ENCODE results near the gene ACRV1. TPM values are rescaled to one million over a fixed set of nuclear protein-coding genes. Genes with fewer than 3 reads are reported as not detected.

Gene ACRV1
- polyA plus RNA-seq, 1 of the 3 experiments (the other 2 are of a cell fraction) = not detected

DNA sequence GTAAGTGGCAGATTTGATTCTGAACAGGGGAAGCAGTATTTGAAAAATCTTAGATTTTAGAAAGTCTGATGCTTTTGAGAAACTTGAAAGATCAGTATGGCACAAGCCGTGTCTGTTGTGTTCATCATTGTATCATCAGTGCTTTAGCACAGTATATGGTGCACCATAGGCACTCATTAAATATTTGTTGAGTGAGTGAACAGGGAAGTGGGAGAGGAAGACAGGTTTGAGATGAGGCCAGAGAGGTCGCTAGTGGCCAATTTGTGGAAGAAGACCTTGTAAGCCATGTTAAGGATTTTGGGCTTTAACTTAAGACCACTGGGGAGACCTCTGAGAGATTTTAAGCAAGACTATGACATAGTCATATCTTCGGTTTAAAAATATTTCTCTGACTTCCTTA, 42.8 kb downstream of the ACRV1 start:
- CTCF ChIA-PET = no interaction called here
- no peak for DNase-seq
- H2AFZ ChIP-seq (ENCODE audit: low read depth) = no peak overlapping the region
- no peaks in the 10 kb centered on the region for H4K20me1 ChIP-seq (ENCODE audit: insufficient read depth)
- H3K9ac ChIP-seq = no peak overlapping the region
- TF ChIP-seq, protein P1, sequence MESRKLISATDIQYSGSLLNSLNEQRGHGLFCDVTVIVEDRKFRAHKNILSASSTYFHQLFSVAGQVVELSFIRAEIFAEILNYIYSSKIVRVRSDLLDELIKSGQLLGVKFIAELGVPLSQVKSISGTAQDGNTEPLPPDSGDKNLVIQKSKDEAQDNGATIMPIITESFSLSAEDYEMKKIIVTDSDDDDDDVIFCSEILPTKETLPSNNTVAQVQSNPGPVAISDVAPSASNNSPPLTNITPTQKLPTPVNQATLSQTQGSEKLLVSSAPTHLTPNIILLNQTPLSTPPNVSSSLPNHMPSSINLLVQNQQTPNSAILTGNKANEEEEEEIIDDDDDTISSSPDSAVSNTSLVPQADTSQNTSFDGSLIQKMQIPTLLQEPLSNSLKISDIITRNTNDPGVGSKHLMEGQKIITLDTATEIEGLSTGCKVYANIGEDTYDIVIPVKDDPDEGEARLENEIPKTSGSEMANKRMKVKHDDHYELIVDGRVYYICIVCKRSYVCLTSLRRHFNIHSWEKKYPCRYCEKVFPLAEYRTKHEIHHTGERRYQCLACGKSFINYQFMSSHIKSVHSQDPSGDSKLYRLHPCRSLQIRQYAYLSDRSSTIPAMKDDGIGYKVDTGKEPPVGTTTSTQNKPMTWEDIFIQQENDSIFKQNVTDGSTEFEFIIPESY (IDR thresholded peaks at IDR 0.05; ENCODE audit: borderline replicate concordance, low read depth) = no peak
- TF ChIP-seq, protein P2, sequence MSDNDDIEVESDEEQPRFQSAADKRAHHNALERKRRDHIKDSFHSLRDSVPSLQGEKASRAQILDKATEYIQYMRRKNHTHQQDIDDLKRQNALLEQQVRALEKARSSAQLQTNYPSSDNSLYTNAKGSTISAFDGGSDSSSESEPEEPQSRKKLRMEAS (IDR thresholded peaks at IDR 0.05; ENCODE audit: low read depth) = no peak
- TF ChIP-seq SMC3 (IDR thresholded peaks at IDR 0.05; ENCODE audit: low read depth, low read length) (no peak), FOSL2 (IDR thresholded peaks at IDR 0.05; ENCODE audit: borderline replicate concordance, low read depth) (no peak), SIN3A (IDR thresholded peaks at IDR 0.05; ENCODE audit: borderline replicate concordance, low read depth, low read length) (no peak), MEF2A (IDR thresholded peaks at IDR 0.05; ENCODE audit: borderline replicate concordance, low read depth) (no peak), RCOR1 (IDR thresholded peaks at IDR 0.05; ENCODE audit: low read length) (no peak), POLR2AphosphoS5 (IDR thresholded peaks at IDR 0.05; ENCODE audit: low read depth, low read length) (no peak), TCF12 (IDR thresholded peaks at IDR 0.05) (no peak), TEAD4 (IDR thresholded peaks at IDR 0.05; ENCODE audit: borderline replicate concordance, insufficient read depth) (no peak), NRF1 (IDR thresholded peaks at IDR 0.05; ENCODE audit: low read depth, low read length) (no peak), FOXM1 (IDR thresholded peaks at IDR 0.05; ENCODE audit: low read depth) (no peak), RFX5 (IDR thresholded peaks at IDR 0.05; ENCODE audit: low read length) (no peak), JUND (IDR thresholded peaks at IDR 0.05) (no peak), CHD2 (IDR thresholded peaks at IDR 0.05; ENCODE audit: low read length, partially characterized antibody) (no peak), RAD21 (IDR thresholded peaks at IDR 0.05; ENCODE audit: low read length) (no peak), YY1 (IDR thresholded peaks at IDR 0.05; ENCODE audit: low read depth) (no peak)
- TF ChIP-seq, protein P3, sequence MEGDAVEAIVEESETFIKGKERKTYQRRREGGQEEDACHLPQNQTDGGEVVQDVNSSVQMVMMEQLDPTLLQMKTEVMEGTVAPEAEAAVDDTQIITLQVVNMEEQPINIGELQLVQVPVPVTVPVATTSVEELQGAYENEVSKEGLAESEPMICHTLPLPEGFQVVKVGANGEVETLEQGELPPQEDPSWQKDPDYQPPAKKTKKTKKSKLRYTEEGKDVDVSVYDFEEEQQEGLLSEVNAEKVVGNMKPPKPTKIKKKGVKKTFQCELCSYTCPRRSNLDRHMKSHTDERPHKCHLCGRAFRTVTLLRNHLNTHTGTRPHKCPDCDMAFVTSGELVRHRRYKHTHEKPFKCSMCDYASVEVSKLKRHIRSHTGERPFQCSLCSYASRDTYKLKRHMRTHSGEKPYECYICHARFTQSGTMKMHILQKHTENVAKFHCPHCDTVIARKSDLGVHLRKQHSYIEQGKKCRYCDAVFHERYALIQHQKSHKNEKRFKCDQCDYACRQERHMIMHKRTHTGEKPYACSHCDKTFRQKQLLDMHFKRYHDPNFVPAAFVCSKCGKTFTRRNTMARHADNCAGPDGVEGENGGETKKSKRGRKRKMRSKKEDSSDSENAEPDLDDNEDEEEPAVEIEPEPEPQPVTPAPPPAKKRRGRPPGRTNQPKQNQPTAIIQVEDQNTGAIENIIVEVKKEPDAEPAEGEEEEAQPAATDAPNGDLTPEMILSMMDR (IDR thresholded peaks at IDR 0.05) = no peak
- TF ChIP-seq, protein P4, sequence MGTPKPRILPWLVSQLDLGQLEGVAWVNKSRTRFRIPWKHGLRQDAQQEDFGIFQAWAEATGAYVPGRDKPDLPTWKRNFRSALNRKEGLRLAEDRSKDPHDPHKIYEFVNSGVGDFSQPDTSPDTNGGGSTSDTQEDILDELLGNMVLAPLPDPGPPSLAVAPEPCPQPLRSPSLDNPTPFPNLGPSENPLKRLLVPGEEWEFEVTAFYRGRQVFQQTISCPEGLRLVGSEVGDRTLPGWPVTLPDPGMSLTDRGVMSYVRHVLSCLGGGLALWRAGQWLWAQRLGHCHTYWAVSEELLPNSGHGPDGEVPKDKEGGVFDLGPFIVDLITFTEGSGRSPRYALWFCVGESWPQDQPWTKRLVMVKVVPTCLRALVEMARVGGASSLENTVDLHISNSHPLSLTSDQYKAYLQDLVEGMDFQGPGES (IDR thresholded peaks at IDR 0.05; ENCODE audit: low read depth, low read length) = no peak
- TF ChIP-seq, protein P5, sequence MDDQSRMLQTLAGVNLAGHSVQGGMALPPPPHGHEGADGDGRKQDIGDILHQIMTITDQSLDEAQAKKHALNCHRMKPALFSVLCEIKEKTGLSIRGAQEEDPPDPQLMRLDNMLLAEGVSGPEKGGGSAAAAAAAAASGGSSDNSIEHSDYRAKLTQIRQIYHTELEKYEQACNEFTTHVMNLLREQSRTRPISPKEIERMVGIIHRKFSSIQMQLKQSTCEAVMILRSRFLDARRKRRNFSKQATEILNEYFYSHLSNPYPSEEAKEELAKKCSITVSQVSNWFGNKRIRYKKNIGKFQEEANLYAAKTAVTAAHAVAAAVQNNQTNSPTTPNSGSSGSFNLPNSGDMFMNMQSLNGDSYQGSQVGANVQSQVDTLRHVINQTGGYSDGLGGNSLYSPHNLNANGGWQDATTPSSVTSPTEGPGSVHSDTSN (IDR thresholded peaks at IDR 0.05) = no peak
- H3K4me2 ChIP-seq = no peak overlapping the region
- no peak overlapping the region for H3K27ac ChIP-seq (ENCODE audit: low read depth in 2 of 2, low read length in 1 of 2)
- peaks cover 61 to 64% of the 10 kb centered on the region in 2 experiments for H3K36me3 ChIP-seq (replicated peaks in 1 of 2; ENCODE audit: control insufficient read depth in 1 of 2, insufficient read depth in 2 of 2, low read length in 1 of 2)
- no peaks in the 10 kb centered on the region for H3K9me3 ChIP-seq
- H3K79me2 ChIP-seq (ENCODE audit: insufficient read depth) = no peaks in the 10 kb centered on the region; the same call in 1 of the 2 replicates
- no peaks in the 10 kb centered on the region for H3K27me3 ChIP-seq (ENCODE audit: insufficient read depth)
- H3K4me1 ChIP-seq (ENCODE audit: control insufficient read depth in 1 of 2, insufficient read depth in 2 of 2, low read depth in 1 of 2, low read length in 1 of 2) = no peaks in the 10 kb centered on the region
- H3F3A ChIP-seq (replicated peaks; ENCODE audit: insufficient read depth) = peaks cover 8% of the 10 kb centered on the region
- H3K9me2 ChIP-seq = no peaks in the 10 kb centered on the region
- POLR2A ChIA-PET = no interaction called here
- no peak overlapping the region for H3K4me3 ChIP-seq (ENCODE audit: low read depth in 2 of 2, low read length in 1 of 2)
- 91% methylated on average over 3 of the region's 3 CpGs for WGBS (ENCODE audit: low lambda C conversion rate)

Measured in SK-N-SH (cell line).